Gastrocnemius medialis (tissue), 4 donors: ENCODE results near the gene ENDOG. TPM values are rescaled to one million over a fixed set of nuclear protein-coding genes. Genes with fewer than 3 reads are reported as not detected.

Experiments used
- ATAC-seq, 2 donors: fragments of 150-250 bp; one replicate each; pipeline ENCODE4 v1.9.1; 2016
- DNase-seq, 2 donors: peaks; one replicate each; pipeline ENCODE4 v3.0.0-alpha.2; 2019
- H3K27ac ChIP-seq, 4 donors: fragments of 200-600 bp; sonication (generic); 1 replicate in 1 of 4; 2 replicates in 3 of 4; pipeline ENCODE4 v1.5.1; 2016 to 2018; ENCODE audit warnings: mild to moderate bottlenecking in 2 of 4, moderate library complexity in 1 of 4
- H3K27me3 ChIP-seq, 3 donors: fragments of 200-600 bp; sonication (generic) in 2 of 3; 1 replicate in 1 of 3; 2 replicates in 2 of 3; pipeline versions ENCODE4 v1.5.1 to v1.6.0; 2016 to 2019; ENCODE audit warnings: mild to moderate bottlenecking in 1 of 3, moderate library complexity in 1 of 3
- H3K36me3 ChIP-seq, 2 donors: fragments of 200-600 bp; sonication (generic) in 1 of 2; one replicate each; pipeline ENCODE4 v1.5.1; 2017 to 2018
- H3K4me1 ChIP-seq, 2 donors: fragments of 200-600 bp; sonication (generic) in 1 of 2; one replicate each; pipeline ENCODE4 v1.5.1; 2016 to 2017; ENCODE audit warnings: mild to moderate bottlenecking in 2 of 2
- H3K4me3 ChIP-seq, 4 donors: fragments of 200-600 bp; sonication (generic) in 3 of 4; 1 replicate in 1 of 4; 2 replicates in 3 of 4; pipeline ENCODE4 v1.5.1; 2016 to 2019; ENCODE audit warnings: mild to moderate bottlenecking in 2 of 4
- H3K9me3 ChIP-seq, 3 donors: fragments of 200-600 bp; sonication (generic) in 2 of 3; 1 replicate in 1 of 3; 2 replicates in 2 of 3; pipeline ENCODE4 v1.5.1; 2016 to 2019
- CTCF ChIP-seq, 5 experiments: fragments of 450-650 bp in 3 of 5; fragments of 200-600 bp in 2 of 5; sonication (generic) in 2 of 5; IDR thresholded peaks in 4 of 5; conservative IDR thresholded peaks in 1 of 5; 1 replicate in 4 of 5; 2 replicates in 1 of 5; pipeline ENCODE4 v1.5.1; 2016 to 2019; ENCODE audit warnings: antibody characterized with exemption in 5 of 5, mild to moderate bottlenecking in 3 of 5, moderate library complexity in 3 of 5
- POLR2A ChIP-seq, 2 donors: fragments of 450-650 bp; IDR thresholded peaks; one replicate each; pipeline ENCODE4 v1.6.1; 2017; ENCODE audit warnings: antibody characterized with exemption in 2 of 2, mild to moderate bottlenecking in 2 of 2, moderate library complexity in 2 of 2
- in situ Hi-C, 4 donors: fragments of 200-750 bp; cut with MboI; loops; one replicate each; pipeline versions ENCODE4 v1.15.0 to v1.8.0; 2017; ENCODE audit warnings: low sequenced_read_pairs in 4 of 4
- intact Hi-C: fragments of 100-400 bp; cut with DNase I; formaldehyde crosslinking; loops from one replicate; pipeline ENCODE4 v1.15.1; 2023; ENCODE audit warnings: low total_unique reads
- total RNA-seq, 4 donors: library from RNA; depleted of rRNA; stranded (reverse); fragments of >200 nt; gene quantifications; one replicate each; pipeline versions ENCODE4 v1.1.0 to v1.2.3, GENCODE V29; 2016

The ENDOG gene
- total RNA-seq, 4 donors from 2014 or later, result 58.2 to 212 (median 122) TPM

DNA sequence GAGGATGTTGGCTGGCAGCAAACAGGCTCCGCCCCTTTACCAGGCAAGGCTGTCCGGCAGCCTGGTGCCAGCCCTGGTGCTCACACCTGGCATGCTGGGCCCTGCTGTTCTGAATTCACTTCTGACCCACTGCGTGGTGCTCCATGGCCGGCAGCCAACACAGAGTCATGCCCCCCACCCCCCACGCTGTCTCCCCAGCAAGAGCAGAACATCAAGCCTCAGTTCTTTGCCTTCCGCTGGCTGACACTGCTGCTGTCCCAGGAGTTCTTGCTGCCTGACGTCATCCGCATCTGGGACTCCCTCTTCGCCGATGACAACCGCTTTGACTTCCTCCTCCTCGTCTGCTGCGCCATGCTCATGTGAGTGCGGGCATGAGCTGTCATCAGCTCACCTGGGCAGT is 12.6 kb upstream of the ENDOG start:
- in situ Hi-C loops, result no loop called here
- Histone ChIP-seq H3K27ac (no peak overlapping the region), H3K4me1 (no peaks in the 10 kb centered on the region), H3K27me3 (no peaks in the 10 kb centered on the region), H3K4me3 (no peak overlapping the region), H3K9me3 (no peaks in the 10 kb centered on the region), H3K36me3 (peaks cover 0 to 73% of the 10 kb centered on the region in 2 donors)
- ATAC-seq (no peak), DNase-seq (no peak)
- intact Hi-C loops, result no loop called here
- TF ChIP-seq CTCF (IDR thresholded peaks at IDR 0.05 in 4 of 5, conservative IDR thresholded peaks at IDR 0.05 in 1 of 5), result no peak
- TF ChIP-seq POLR2A (IDR thresholded peaks at IDR 0.05), result no peak

DNA sequence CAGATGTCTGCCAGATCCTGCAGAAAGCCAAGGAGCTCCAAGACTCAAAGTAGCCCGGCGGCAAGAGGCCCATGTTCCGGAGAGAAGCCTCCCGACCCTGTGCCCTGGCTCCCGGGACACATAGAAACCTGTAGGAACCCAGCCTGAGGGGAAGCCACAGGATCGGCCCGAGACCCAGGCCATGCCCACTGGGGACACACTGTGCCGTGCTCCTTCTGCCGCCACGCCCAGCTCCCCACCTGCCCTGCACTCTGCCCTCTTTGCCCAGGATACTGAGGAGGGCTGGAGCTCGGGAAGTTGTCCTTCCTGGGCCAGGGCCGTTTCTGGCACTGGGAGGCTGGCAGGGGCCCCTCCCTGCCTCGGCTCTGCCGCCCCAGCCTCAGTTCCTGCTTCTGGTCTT is 10.5 kb upstream of the ENDOG start:
- Histone ChIP-seq H3K4me1 (peaks cover 0 to 4% of the 10 kb centered on the region in 2 donors), H3K9me3 (no peaks in the 10 kb centered on the region), H3K36me3 (peaks cover 0 to 55% of the 10 kb centered on the region in 2 donors), H3K27ac (no peak overlapping the region), H3K4me3 (no peak overlapping the region), H3K27me3 (no peaks in the 10 kb centered on the region)
- TF ChIP-seq POLR2A (IDR thresholded peaks at IDR 0.05) (no peak), CTCF (IDR thresholded peaks at IDR 0.05 in 4 of 5, conservative IDR thresholded peaks at IDR 0.05 in 1 of 5) (no peak)
- DNase-seq, result no peak
- ATAC-seq, result no peak
- intact Hi-C loops (no loop called here), in situ Hi-C loops (no loop called here)

DNA sequence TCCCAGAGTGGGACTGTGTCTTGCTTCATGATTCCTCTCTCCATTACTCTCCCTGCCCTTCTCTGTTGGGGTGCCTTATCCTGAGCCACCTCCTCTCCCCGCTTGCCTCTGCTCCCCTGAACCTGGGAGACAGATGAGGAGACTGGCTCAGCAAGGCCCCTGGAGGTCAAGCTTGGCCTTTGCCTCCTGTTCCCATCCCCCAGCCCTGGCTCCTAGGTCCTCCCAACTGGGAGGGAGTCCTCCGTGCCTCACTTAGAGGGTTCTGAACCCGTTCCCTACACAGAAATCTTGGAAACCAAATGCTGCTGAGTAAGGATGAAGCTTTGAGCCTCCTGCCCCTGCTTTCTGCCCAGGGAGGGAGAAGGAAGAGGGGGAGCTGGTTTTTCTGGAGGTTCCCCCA is 9.8 kb upstream of the ENDOG start:
- Histone ChIP-seq H3K9me3 (no peaks in the 10 kb centered on the region), H3K4me1 (peaks cover 0 to 4% of the 10 kb centered on the region in 2 donors), H3K36me3 (peaks cover 0 to 48% of the 10 kb centered on the region in 2 donors), H3K27me3 (no peaks in the 10 kb centered on the region), H3K27ac (no peak overlapping the region), H3K4me3 (no peak overlapping the region)
- DNase-seq (no peak), ATAC-seq (no peak)
- intact Hi-C loops, result no loop called here
- TF ChIP-seq CTCF (IDR thresholded peaks at IDR 0.05 in 4 of 5, conservative IDR thresholded peaks at IDR 0.05 in 1 of 5), result no peak
- TF ChIP-seq POLR2A (IDR thresholded peaks at IDR 0.05), result no peak
- in situ Hi-C loops, result no loop called here

GRCh38 chr9:128809036-128809599 is 9.2 kb upstream of the ENDOG start:
- in situ Hi-C loops (no loop called here), intact Hi-C loops (no loop called here)
- ATAC-seq (no peak), DNase-seq (no peak)
- H3K9me3 ChIP-seq, result no peaks in the 10 kb centered on the region
- H3K27ac ChIP-seq, result no peak overlapping the region
- no peak overlapping the region for H3K4me3 ChIP-seq
- H3K27me3 ChIP-seq, result no peaks in the 10 kb centered on the region
- H3K36me3 ChIP-seq, result peaks cover 0 to 43% of the 10 kb centered on the region in 2 donors
- H3K4me1 ChIP-seq, result peaks cover 0 to 4% of the 10 kb centered on the region in 2 donors
- TF ChIP-seq CTCF (IDR thresholded peaks at IDR 0.05 in 4 of 5, conservative IDR thresholded peaks at IDR 0.05 in 1 of 5) (no peak), POLR2A (IDR thresholded peaks at IDR 0.05) (no peak)

- Histone ChIP-seq H3K4me3 (no peak overlapping the region), H3K4me1 (peaks cover 0 to 4% of the 10 kb centered on the region in 2 donors), H3K9me3 (no peaks in the 10 kb centered on the region), H3K27ac (no peak overlapping the region), H3K27me3 (no peaks in the 10 kb centered on the region), H3K36me3 (peaks cover 0 to 38% of the 10 kb centered on the region in 2 donors)
- DNase-seq (no peak), ATAC-seq (no peak)
- intact Hi-C loops (no loop called here), in situ Hi-C loops (no loop called here)
- TF ChIP-seq POLR2A (IDR thresholded peaks at IDR 0.05) (no peak), CTCF (IDR thresholded peaks at IDR 0.05 in 4 of 5, conservative IDR thresholded peaks at IDR 0.05 in 1 of 5) (no peak)
Observed at GRCh38 chr9:128809831-128810230, 8.5 kb upstream of the ENDOG start.
